Endothelial cell of coronary artery (primary cell): ENCODE results near the gene GABRA6. TPM values are rescaled to one million over a fixed set of nuclear protein-coding genes. Genes with fewer than 3 reads are reported as not detected.

ENCODE experiments used
- total RNA-seq: library from RNA; depleted of rRNA; stranded (reverse); fragments of >200 nt; gene quantifications from 2 replicates; pipeline ENCODE4 v1.2.3, GENCODE V29; 2014

GABRA6 gene
- not detected in 2 replicates for total RNA-seq

DNA sequence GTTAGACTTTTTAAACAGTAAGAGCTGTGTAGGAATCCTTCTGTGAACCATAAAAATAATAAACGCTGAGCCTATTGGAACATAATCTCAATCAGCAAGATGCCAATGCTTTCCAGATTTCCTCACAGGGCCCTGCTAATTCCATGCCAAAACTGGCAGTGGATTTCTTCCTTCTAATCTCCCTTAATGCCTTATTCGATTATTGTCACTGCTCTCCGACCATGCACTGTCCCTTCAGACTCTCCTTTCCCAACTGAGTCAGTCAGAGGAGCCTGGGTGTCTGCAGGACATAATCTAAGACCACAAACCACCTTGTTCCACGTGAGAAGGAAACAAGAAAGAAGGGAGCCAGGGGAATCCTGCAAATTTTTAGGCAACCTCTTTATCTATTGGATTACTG is at the start of gene GABRA6:
GABRA6 (plus strand) TSS at position 261 of the 400 bp plus-strand sequence. CDS start 269 bp downstream, outside the sequence.

Other genes with a start within 250 kb of the GABRA6 start
- gene GABRB2, start 139.0 kb upstream of the GABRA6 start, total RNA-seq, result not detected in 2 replicates
- not detected in 2 replicates for gene GABRA1, start 162.4 kb downstream of the GABRA6 start, total RNA-seq